GM19099 (cell line): ENCODE measurements around the gene PDCD10.

Experiments used
- POLR2A ChIP-seq: IDR thresholded peaks from 3 replicates; pipeline ENCODE4 v1.6.1; 2011; ENCODE audit warnings: low read depth; ENCODE audit not compliant: insufficient read length; ENCODE audit errors: extremely low read depth

Gene PDCD10

DNA sequence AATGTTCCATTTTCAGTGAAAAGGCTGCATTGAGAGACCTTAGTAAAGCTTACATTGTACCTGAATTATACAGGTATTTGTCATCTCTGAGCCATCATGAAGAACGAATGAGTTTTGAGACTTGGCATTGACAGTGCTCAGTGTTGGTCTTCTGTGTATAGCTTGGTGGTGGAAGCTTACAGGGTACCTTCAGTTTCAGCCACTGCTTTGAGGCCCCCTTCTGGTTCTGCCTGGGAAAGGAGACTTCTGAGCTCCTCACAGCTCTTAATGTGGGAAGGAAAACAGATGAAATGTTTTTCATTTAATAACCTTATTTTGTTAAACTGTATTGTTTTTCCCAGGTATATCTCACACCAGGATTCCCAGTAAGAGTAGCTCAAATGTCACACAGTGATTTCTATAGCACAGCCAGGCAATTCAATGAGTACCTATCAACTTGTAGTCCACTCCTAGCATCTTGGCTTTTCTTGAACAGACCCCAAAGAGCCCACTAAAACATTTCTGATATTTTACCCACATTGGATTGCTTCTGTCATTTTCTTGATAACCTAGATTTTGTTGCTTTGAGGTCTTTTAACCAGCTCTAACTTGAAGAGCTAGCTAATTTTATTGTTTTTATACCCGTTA is 6.4 kb upstream of the PDCD10 start:
- TF ChIP-seq POLR2A: no peak

DNA sequence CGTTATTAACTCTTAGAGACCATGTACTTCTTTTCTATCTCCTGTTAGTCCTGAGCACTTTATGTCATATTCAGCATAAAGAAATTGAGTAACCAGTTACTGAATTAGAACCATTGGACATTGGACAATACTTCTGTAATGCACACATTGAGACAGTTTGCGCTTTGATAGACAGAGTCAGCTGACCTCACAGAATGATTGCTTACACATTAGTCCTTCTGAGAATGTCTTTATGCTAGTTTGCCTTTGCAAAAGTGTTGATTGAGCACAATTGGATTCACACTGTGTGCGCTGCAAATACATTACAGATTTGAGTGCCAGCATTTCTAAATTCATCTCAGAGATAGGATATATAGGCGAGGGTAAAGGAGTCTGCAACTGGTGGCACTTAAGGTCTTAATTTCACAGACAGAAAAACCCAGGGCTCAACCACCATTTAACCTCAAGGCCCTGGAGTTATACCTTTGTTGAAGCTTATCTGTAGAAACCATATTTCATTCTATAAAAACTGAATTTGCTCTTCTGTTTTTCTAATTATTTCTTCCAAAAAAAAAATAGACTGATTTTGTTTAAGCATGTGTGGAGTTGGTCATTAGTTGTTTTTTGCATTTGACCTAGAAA is 4.6 kb upstream of the PDCD10 start:
- TF ChIP-seq POLR2A: no peak

DNA sequence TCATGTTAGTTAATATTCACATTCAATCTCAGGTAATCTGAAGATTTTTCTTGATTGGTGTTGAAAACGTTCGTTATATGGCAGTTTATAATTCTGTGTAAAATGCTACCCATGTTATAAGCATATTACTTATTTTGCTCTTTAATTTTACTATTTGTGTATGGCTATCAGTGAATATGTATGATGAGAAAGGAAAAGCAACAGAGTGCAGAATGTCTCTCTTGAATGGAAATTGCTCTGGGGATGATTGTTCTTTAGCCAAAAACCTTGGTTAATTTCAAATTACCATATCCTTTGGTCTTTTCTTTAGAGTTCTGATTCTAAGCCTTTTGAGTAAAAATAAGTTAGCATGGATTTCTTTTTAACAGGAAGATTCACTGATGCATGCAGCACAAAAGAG is 3.3 kb upstream of the PDCD10 start:
- no peak for TF ChIP-seq POLR2A

DNA sequence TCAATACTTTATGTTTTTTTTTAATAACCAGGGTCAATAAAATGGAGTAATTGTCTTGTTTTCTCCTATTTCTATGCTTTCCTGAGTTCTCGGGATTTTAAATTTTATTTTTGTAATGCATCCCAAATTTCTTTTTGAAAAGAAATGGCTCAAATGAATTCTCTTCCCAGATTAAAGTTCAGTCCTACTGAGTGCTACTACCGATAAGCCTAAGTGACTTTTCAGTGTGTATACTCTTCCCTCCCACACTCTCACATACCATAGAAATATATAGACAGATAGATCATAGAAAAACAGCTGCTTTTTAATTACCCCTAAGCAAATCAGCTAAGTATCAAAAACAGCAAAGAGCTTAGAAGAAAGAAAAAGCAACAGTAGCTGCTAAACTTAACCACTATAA is 2.3 kb upstream of the PDCD10 start:
- TF ChIP-seq POLR2A: no peak

DNA sequence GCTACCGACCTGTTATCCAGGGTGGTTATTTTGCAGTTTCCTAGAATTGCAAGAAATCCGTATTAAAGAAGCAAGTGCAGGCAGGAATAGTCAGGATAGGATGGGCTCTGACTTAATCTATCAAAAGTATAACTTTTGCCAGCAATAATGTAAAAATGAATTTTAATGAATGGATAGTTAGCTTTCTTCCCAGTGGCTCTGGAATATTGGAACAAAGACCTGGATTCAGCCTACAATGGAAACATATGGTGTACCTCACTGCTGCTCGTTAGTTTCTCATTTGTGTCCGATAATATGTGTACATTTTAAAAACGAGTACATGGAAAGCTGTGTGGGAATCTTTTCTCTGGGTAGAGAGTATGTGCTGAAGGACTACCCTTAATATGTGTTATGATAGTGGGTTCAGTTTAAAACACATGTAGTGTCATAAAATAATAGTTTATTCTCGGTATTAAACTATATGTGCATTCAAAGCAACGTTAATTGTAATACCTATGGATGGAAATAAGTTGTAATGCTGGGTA is 1.6 kb upstream of the PDCD10 start:
- TF ChIP-seq POLR2A: no peak

DNA sequence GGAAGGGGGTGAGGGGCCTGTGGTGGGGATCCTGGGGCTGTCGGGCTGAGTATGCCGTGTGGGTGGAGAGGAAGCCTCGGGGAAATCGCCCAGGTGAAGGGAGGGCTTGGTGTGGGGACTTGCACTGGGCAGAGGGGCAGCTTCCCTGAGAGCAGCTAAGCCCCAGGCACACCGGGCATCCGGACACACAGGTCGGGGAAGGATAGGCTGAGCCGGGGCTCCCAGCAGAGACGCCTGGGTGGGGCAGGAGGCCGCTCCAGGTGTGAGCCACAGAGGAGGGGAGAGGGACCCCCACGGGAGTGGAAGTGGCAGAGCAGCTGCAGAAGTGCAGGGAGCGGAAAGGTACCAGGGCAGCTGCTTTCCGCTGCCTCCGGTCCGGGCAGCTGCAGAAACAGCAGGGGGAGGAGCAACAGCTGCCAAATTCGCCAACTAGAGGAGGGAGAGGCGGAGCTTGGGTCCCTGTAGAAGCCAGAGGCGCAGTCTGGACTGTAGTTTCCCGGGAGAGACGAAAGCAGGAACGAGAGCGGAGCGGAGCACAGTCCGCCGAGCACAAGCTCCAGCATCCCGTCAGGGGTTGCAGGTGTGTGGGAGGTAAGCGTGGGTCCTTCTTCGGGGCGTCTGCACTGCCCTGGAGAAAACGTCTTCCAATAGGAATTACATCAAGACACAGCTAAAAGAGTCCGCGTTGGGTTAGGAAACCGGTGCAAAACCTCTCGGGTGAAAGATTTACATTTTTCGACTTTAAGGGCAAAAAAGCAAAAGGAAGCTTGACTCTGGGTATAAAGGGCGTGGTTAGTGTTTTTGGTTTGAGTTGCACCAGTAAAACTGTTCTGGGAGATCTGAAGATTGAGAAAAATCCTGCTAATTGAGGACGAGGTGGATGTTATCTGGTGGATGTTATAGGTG is 794 bp upstream of the PDCD10 start, which contains the start of gene SERPINI1:
Gene SERPINI1 (plus strand): TSS at position 489 of the 906 bp plus-strand sequence. CDS start 53,408 bp downstream, outside the sequence.
- TF ChIP-seq POLR2A: peak; percentile 79

DNA sequence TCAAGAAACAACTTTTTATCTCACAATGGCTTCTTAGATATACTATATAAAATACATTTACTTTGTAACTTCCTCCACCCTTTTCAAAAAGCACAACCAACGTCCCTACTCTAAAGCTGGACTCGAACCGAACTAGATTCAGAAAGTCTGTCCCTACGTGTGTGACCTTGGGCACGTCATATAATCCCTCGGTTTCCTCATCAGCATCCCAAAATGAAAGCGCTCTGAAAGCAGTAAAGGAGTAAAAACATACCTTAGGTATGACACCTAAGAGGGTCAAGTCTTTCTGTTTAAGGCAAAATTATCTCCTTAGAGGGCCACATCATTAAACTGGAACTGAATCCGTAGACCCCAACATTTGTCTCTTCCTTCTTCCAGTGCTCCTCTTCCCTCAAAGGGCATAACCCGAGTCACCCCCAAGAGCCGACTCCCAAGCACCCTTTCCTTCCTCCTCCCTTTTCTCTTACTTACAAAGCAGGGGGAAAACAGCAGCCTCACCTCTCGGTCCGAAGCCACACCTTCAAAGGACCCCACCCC is 663 bp downstream of the PDCD10 start:
- no peak for TF ChIP-seq POLR2A

DNA sequence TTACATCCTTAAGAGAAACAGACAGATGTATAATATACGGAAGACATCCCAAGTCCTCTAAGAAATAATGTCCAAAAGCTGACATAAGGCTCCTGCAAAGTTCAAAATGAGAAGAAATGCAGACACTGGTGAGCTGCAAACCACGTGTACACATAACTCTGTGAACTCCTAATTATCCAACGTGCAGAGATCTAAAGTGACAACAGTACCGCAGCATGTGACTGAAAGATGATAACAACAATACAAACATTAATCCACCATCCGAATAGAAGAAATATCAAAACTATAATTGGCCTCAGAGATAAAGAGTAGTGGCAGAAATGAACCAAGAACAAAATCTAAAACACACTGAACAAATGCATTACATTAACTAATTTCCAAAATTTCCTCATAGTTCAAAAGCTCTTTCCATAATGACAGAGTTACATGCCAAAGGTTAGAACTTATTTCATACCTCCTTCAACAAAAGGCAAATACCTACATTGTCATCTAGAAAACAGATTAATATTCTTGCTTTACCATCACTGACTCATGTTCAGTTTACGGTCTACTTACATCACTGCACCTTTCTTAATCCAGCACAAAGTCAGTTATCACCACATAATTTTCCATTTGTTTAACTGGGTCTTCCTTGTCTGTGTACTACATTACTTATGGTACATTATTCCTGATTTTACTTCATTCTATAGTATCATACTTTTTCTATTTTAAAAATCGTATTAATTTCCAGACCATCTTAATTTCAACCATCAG is 2.2 kb downstream of the PDCD10 start:
- no peak for TF ChIP-seq POLR2A

DNA sequence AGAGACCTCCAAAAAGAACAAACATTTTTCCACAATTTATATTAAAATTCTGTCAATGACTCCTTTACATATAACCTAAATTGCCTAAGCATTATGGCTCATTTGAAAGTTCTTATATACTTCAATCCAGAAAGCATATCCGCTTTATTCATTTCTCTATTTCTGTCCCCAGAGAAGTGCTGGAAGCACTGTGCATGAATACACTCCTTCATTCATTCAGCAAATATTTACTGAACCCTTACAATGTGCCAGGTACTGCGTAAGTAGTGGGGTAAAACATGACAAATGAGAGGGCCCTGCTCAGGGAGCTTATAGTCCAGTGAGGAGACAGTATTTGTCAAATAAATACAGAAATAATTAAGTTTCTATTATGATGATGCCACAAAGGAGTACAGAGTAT is 3.3 kb downstream of the PDCD10 start:
- TF ChIP-seq POLR2A: no peak

DNA sequence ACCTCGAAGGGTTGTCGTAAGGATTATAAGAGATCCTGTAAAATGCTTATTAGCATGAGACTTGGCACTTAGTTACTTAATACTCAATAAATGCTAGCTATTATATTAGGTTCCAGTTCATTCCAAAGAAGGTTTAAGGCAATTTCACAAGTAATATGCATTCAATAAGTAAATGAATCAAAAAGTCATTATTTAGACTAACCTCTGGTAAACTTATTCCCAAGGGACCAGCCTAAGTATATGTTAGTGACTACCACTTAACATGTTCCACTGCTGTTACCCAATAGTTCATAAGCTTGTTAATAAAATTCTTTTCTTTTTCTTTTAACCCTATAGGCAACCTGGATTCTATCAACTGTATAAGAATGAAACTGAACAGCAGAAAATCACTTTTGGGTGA is 5.1 kb downstream of the PDCD10 start:
- no peak for TF ChIP-seq POLR2A

DNA sequence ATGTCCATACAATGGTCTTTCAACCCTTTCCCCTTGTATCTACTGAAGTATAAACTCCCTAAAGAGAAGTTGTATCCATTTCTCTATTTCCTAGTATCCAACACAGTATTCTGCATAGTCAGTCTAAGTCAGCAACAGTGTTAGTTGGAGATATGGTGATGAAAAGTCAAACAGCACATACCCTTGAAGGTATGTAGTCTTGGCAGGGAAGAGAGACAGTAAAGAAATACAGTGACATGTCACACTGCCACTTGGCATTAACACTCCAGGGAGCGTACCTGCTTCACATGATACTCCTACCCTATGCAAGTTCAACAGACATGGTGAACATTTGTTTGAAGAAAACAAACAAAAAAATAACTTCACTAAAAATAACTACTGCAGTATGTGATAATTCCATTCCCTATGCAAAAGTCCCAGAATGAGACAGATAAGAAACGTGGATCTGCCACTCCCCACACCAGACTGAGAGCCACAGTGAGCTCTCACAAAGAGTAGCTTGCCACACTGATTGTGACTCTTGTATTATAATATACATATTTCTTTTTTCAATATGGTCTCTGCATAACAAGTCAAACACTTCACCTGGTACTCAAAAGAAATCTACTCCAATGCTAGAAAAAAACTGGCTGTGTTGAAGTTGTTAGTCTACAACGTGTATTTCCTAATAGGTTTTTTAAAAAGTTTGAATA is 5.9 kb downstream of the PDCD10 start:
- no peak for TF ChIP-seq POLR2A

DNA sequence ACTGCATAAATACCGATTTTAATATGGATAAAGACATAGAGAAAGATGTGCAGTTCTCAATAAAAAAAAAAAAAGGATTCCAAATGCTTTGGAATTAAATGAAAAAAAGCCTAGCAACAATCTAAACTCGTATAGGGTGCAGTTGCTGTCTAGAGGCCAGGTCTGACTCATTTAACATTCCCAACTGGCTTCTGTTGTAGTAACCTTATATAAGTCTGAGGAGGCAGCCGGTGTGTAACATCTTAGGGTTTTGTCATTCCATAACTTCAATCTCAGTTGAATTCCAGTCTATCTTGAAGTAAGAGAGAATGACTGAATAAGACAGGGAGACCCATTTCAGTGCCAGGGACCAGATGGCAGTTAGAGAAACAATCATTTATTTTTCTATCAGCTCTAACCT is 6.5 kb downstream of the PDCD10 start:
- TF ChIP-seq POLR2A: no peak

DNA sequence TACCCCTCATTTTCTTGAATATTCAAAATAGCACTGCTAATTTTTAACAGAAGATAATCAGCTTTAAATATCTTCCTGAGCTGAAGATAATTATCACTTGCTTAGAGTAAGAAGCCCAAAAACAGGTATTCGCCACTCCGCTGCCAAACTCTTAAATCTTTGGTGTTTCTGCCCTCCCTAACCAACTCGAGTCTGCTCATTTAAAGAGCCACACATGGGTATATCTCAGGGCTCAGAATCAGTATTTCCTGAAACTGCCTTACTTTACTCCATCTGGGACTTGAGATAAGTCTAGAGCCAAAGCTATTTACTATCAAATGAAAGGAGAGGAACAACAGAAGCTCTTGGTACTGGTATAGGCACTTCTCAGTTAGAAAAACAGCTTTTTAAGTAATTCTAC is 10.8 kb downstream of the PDCD10 start:
- TF ChIP-seq POLR2A: no peak

DNA sequence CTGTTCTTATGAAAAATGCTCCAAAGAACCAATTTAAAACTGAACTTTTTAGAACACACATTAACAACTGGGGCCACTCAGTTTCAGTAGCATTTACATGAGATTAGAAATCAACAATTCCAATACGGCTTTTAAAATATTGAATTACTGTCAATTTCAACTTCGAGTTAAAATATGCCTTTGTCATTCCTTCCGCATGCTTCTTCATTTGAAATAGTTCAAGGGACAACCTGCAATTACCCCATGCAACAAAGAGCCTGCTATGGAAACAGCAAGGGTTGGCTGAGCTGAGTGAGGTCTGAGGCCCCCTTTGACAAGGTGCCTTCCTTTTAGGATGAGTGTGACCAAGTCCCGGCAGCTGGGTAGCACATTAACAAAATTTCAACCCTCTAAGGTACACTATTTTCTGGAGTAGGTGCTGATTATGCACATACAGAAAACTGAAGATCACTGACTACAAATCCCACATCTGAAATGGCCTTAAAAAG is 11.6 kb downstream of the PDCD10 start:
- no peak for TF ChIP-seq POLR2A
